K562 (cell line): ENCODE data around the gene GTPBP2. TPM values are rescaled to one million over a fixed set of nuclear protein-coding genes. Genes with fewer than 3 reads are reported as not detected.

Experiments
- CBX2 ChIP-seq: fragments of 200-600 bp; sonication (generic); IDR thresholded peaks from one replicate; pipeline ENCODE4 v1.6.1; 2012; ENCODE audit warnings: mild to moderate bottlenecking, low read length, inconsistent platforms; ENCODE audit not compliant: insufficient read depth, poor library complexity, severe bottlenecking
- CXXC5 ChIP-seq: fragments of 250-450 bp; sonication (Bioruptor Pico); IDR thresholded peaks from 2 replicates; pipeline ENCODE4 v1.8.0; 2022; ENCODE audit warnings: inconsistent platforms, mild to moderate bottlenecking, moderate library complexity
- ELF4 ChIP-seq: fragments of 450-650 bp; formaldehyde crosslinking; IDR thresholded peaks from 2 replicates; pipeline ENCODE4 v1.4.0; 2022; ENCODE audit warnings: missing genetic modification characterization
- IRF2 ChIP-seq: sonication (generic); formaldehyde crosslinking; IDR thresholded peaks from 2 replicates; pipeline ENCODE4 v1.8.1; 2022; ENCODE audit warnings: mild to moderate bottlenecking, missing genetic modification reagents
- KLF13 ChIP-seq: fragments of 450-650 bp; IDR thresholded peaks from 2 replicates; pipeline ENCODE4 v1.6.1; 2016; ENCODE audit warnings: missing genetic modification characterization, low read depth, mild to moderate bottlenecking, missing compliant biosample characterization, moderate library complexity, borderline replicate concordance
- MTA1 ChIP-seq: fragments of 450-650 bp; IDR thresholded peaks from 2 replicates; pipeline ENCODE4 v1.6.1; 2017; ENCODE audit warnings: borderline replicate concordance
- NFYB ChIP-seq: IDR thresholded peaks from 2 replicates; pipeline ENCODE4 v1.6.1; 2011; ENCODE audit warnings: mild to moderate bottlenecking, moderate library complexity; ENCODE audit not compliant: insufficient read length; ENCODE audit errors: extremely low read depth
- NR2C2 ChIP-seq, 2 experiments: fragments of 200-800 bp in 1 of 2; sonication (Bioruptor generic) in 1 of 2; sonication (generic) in 1 of 2; formaldehyde crosslinking in 1 of 2; IDR thresholded peaks; 2 replicates each; pipeline versions ENCODE4 v1.6.1 to v1.8.0; 2016 to 2022; ENCODE audit warnings: mild to moderate bottlenecking in 1 of 2, missing compliant biosample characterization in 1 of 2, missing genetic modification characterization in 1 of 2, missing genetic modification reagents in 1 of 2
- PHF20 ChIP-seq: fragments of 450-650 bp; IDR thresholded peaks from 2 replicates; pipeline ENCODE4 v1.6.1; 2018; ENCODE audit not compliant: partially characterized antibody
- PTRF ChIP-seq: fragments of 450-650 bp; IDR thresholded peaks from 2 replicates; pipeline ENCODE4 v1.6.1; 2016; ENCODE audit warnings: mild to moderate bottlenecking, missing genetic modification characterization, missing compliant biosample characterization
- RAD21 ChIP-seq, 2 experiments: fragments of 250-450 bp in 1 of 2; fragments of 450-650 bp in 1 of 2; sonication (Bioruptor Pico) in 1 of 2; formaldehyde crosslinking in 1 of 2; IDR thresholded peaks in 1 of 2; conservative IDR thresholded peaks in 1 of 2; 2 replicates each; pipeline versions ENCODE4 v1.4.0 to v1.8.0; 2020 to 2022; ENCODE audit warnings: mild to moderate bottlenecking in 2 of 2, moderate library complexity in 1 of 2
- RNF2 ChIP-seq: sonication (generic); IDR thresholded peaks from 2 replicates; pipeline ENCODE4 v1.6.1; 2016
- SMC3 ChIP-seq: conservative IDR thresholded peaks from 2 replicates; pipeline ENCODE4 v1.6.1; 2011; ENCODE audit warnings: low read depth, low read length, improper control_type of control experiment; ENCODE audit not compliant: insufficient read depth
- SNRNP70 ChIP-seq: fragments of 200-400 bp; formaldehyde crosslinking; optimal IDR thresholded peaks from 2 replicates; pipeline ENCODE3; 2017; ENCODE audit warnings: low read depth, low read length
- SPI1 ChIP-seq: IDR thresholded peaks from 2 replicates; pipeline ENCODE4 v1.6.1; 2011; ENCODE audit warnings: low read depth, low read length, control low read depth, borderline replicate concordance
- ZNF121 ChIP-seq: sonication (generic); formaldehyde crosslinking; conservative IDR thresholded peaks from 2 replicates; pipeline ENCODE4 v1.8.0; 2022; ENCODE audit warnings: missing genetic modification reagents
- ZNF282 ChIP-seq: sonication (generic); formaldehyde crosslinking; IDR thresholded peaks from 2 replicates; pipeline ENCODE4 v1.8.1; 2023; ENCODE audit warnings: missing genetic modification reagents
- ZSCAN29 ChIP-seq: fragments of 450-650 bp; IDR thresholded peaks from 2 replicates; pipeline ENCODE4 v1.6.1; 2017
- polyA plus RNA-seq, 8 experiments: library from polyadenylated mRNA; depleted of rRNA in 4 of 8; stranded (reverse) in 5 of 8; unstranded in 3 of 8; fragments of >200 nt; fragmentation: Nextera tagmentation in 2 of 8; fragmentation: Illumina TruSeq in 1 of 8; extraction: Ambion mirVana in 2 of 8; extraction: Trizol in 1 of 8; gene quantifications; 2 replicates each; pipeline versions ENCODE4 v1.2.1 to v1.2.3, GENCODE V29; 2011 to 2014; ENCODE audit warnings: inconsistent platforms in 1 of 8, missing spikeins in 1 of 8
- total RNA-seq, 7 experiments: library from RNA; depleted of rRNA in 6 of 7; stranded (reverse); fragments of >200 nt in 6 of 7; fragmentation: Illumina TruSeq in 2 of 7; extraction: Trizol in 2 of 7; gene quantifications; 2 replicates each; pipeline versions ENCODE4 v1.2.1 to v1.2.3, GENCODE V29; 2011 to 2021; ENCODE audit warnings: low replicate concordance in 1 of 7
- TF ChIP-seq, protein P1 (sequence below): fragments of 450-650 bp; formaldehyde crosslinking; IDR thresholded peaks from 2 replicates; pipeline ENCODE4 v1.4.0; 2022; ENCODE audit warnings: missing genetic modification characterization
- TF ChIP-seq, protein P2 (sequence below): fragments of 250-450 bp; sonication (Bioruptor Pico); IDR thresholded peaks from 2 replicates; pipeline ENCODE4 v1.5.0; 2020; ENCODE audit warnings: mild to moderate bottlenecking
- TF ChIP-seq, protein P3 (sequence below): fragments of 250-450 bp; sonication (Bioruptor Pico); IDR thresholded peaks from 2 replicates; pipeline ENCODE4 v1.8.0; 2021; ENCODE audit warnings: moderate library complexity, mild to moderate bottlenecking, inconsistent platforms
- TF ChIP-seq, protein P4 (sequence below): fragments of 250-450 bp; sonication (Bioruptor Pico); IDR thresholded peaks from 2 replicates; pipeline ENCODE4 v1.5.0; 2022; ENCODE audit warnings: mild to moderate bottlenecking

The GTPBP2 gene
- total and polyA plus RNA-seq, 9 of the 15 experiments (the other 6 are each of a cell fraction or from before 2014, with no cell fraction given), result 48.4 to 196 (median 111) TPM

DNA sequence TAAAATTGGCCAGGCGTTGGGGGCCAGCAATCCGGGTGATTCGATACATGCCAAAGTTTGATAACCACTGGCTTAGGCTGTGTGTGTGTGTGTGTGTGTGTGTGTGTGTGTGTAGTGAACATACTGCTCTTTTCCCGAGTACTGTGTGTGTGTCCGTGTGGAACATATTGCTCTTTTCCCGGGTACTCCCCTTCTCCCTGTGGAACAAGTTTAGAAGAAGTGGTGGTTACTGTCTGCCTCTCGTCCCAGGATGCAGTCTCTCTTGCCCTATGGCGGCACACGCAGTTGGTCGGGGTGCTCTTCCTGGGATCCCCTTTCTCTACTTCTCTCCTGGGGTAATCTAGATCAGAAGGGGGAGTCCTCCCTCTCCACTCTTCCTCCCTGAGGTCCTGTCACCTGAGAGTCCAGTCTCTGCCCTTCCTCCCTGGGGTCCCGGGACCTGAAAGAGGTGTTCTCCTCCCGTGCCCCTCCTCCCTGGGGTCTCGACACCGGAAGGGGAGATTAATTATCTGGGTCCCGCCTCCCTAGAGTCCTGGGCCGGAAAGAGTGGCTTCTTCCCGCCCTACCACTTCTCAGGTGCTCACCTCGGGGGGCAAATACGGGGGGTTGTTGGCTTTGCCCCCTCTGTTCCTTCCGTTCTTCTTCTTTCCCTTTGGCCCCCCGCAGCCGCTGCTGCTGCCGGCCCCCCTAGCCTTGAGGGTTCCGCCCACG is 516 bp downstream of the GTPBP2 start (continued):
- TF ChIP-seq NFYB, result no peak
- TF ChIP-seq, protein P1, sequence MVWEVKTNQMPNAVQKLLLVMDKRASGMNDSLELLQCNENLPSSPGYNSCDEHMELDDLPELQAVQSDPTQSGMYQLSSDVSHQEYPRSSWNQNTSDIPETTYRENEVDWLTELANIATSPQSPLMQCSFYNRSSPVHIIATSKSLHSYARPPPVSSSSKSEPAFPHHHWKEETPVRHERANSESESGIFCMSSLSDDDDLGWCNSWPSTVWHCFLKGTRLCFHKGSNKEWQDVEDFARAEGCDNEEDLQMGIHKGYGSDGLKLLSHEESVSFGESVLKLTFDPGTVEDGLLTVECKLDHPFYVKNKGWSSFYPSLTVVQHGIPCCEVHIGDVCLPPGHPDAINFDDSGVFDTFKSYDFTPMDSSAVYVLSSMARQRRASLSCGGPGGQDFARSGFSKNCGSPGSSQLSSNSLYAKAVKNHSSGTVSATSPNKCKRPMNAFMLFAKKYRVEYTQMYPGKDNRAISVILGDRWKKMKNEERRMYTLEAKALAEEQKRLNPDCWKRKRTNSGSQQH, result peak; percentile 97
- TF ChIP-seq RAD21 (CRISPR knock-in tag; conservative IDR thresholded peaks at IDR 0.05 in 1 of 2, IDR thresholded peaks at IDR 0.05 in 1 of 2), result peak in 1 of 2 experiments; percentile 14; a peak in 1 of 4 replicates
- peak; percentile 75; the same call in 1 of the 2 replicates for TF ChIP-seq MTA1
- TF ChIP-seq, protein P2, sequence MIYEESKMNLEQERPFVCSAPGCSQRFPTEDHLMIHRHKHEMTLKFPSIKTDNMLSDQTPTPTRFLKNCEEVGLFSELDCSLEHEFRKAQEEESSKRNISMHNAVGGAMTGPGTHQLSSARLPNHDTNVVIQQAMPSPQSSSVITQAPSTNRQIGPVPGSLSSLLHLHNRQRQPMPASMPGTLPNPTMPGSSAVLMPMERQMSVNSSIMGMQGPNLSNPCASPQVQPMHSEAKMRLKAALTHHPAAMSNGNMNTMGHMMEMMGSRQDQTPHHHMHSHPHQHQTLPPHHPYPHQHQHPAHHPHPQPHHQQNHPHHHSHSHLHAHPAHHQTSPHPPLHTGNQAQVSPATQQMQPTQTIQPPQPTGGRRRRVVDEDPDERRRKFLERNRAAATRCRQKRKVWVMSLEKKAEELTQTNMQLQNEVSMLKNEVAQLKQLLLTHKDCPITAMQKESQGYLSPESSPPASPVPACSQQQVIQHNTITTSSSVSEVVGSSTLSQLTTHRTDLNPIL (CRISPR knock-in tag), result peak; percentile 80; the same call in 1 of the 2 replicates
- TF ChIP-seq KLF13, result peak; percentile 89
- peak; percentile 23 for TF ChIP-seq CXXC5 (CRISPR knock-in tag)
- TF ChIP-seq ZSCAN29, result no peak
- TF ChIP-seq NR2C2 (CRISPR knock-in tag; IDR thresholded peaks at IDR 0.05), result 0 out of 2 replicates have a peak, but pooled peaks have one; percentile 64
- no peak for TF ChIP-seq NR2C2 (tag; IDR thresholded peaks at IDR 0.05)
- TF ChIP-seq SNRNP70, result no peak
- TF ChIP-seq RNF2, result peak; percentile 49; the same call in 1 of the 2 replicates
- TF ChIP-seq, protein P3, sequence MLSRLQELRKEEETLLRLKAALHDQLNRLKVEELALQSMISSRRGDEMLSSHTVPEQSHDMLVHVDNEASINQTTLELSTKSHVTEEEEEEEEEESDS (CRISPR knock-in tag), result no peak
- TF ChIP-seq, protein P4, sequence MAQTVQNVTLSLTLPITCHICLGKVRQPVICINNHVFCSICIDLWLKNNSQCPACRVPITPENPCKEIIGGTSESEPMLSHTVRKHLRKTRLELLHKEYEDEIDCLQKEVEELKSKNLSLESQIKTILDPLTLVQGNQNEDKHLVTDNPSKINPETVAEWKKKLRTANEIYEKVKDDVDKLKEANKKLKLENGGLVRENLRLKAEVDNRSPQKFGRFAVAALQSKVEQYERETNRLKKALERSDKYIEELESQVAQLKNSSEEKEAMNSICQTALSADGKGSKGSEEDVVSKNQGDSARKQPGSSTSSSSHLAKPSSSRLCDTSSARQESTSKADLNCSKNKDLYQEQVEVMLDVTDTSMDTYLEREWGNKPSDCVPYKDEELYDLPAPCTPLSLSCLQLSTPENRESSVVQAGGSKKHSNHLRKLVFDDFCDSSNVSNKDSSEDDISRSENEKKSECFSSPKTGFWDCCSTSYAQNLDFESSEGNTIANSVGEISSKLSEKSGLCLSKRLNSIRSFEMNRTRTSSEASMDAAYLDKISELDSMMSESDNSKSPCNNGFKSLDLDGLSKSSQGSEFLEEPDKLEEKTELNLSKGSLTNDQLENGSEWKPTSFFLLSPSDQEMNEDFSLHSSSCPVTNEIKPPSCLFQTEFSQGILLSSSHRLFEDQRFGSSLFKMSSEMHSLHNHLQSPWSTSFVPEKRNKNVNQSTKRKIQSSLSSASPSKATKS, result no peak
- TF ChIP-seq ELF4 (CRISPR knock-in tag), result peak; percentile 46; the same call in 1 of the 2 replicates
- TF ChIP-seq PTRF (tag), result no peak
- TF ChIP-seq CBX2, result no peak
- TF ChIP-seq ZNF121 (CRISPR knock-in tag), result no peak
- TF ChIP-seq ZNF282, result no peak
- peak; percentile 39; the same call in 1 of the 2 replicates for TF ChIP-seq SPI1
- no peak for TF ChIP-seq SMC3
- TF ChIP-seq IRF2, result no peak
- TF ChIP-seq PHF20, result peak; percentile 14
